Measurements from ENCODE around the gene AUTS2.

Gene AUTS2

DNA sequence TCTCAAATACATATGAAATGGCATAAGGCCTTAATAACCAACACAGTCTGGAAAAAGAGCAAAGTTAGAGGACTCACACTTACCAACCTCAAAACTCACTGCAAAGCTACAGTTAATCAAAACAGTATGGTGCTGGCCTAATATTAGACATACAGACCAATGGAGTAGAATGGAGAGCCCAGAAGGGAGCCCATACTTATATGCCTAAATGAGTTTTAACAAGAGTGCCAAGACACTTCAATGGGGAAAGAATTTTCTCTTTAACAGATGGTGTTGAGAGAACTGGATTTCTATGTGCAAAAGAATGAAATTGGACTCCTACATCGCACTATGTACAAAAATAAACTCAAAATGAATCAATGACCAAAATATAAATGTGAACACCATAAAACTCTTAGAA is 522.6 kb downstream of the AUTS2 start:
- Mint-ChIP-seq H3K27me3 (no peaks in the 10 kb centered on the region), H3K27ac (no peak overlapping the region), H3K9me3 (peaks cover 24% of the 10 kb centered on the region), H3K4me1 (ENCODE audit: low read depth) (no peaks in the 10 kb centered on the region), H3K36me3 (ENCODE audit: low read depth) (no peaks in the 10 kb centered on the region), H3K4me3 (no peak overlapping the region)
- no peak for DNase-seq

DNA sequence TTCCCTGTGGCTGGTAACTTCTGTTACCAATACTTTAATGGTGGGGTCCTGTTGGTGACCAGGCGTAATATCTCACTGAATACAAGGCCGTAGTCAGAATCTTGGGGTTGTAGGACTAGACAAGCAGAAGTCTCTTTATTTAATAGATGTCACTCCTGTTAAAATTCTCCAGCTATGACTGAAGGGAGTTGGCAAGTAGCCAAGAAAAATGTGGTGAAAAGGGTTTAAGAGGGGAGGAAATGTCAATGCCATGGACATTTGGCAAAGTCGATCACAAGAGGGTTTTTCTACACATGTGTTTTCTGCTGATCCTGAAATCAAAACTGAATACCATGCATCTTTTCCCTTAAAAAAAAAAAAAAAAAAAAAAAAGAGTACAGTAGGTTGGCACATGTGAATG is 533.5 kb downstream of the AUTS2 start:
- no peaks in the 10 kb centered on the region for H3K27me3 Mint-ChIP-seq
- no peaks in the 10 kb centered on the region for H3K4me1 Mint-ChIP-seq (ENCODE audit: low read depth)
- no peak overlapping the region for H3K4me3 Mint-ChIP-seq
- H3K27ac Mint-ChIP-seq, result no peak overlapping the region
- DNase-seq, result no peak
- no peaks in the 10 kb centered on the region for H3K36me3 Mint-ChIP-seq (ENCODE audit: low read depth)
- H3K9me3 Mint-ChIP-seq, result no peaks in the 10 kb centered on the region

DNA sequence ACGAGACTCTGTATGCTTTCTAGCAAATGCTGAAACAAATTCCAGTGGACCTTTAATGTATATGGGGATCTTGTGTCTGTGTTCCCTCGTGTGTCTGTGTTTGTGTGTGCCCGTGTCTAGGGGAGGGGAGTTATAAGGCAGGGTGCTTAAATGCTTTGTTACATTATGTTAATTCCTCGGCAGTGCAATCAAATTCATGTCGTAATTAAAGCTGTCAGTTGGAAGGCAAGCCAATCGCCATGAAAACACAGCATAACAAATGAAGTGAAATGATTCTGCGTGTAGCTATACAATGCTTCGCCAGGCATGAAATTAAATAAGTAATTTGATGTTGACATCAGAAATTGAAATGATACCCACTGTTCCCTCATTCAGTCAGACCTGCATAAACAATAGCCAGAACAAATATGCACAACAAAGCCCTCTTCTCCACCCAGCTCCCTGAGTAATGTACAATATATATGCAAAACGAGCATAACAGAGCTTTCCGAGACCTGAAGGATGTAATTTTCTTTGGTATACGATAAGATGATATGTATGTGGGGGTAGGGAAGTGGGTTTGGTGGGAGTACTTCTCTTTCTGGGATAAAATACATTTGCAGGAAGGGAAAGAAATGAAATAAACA is 534.1 kb downstream of the AUTS2 start:
- Mint-ChIP-seq H3K27ac (no peak overlapping the region), H3K36me3 (ENCODE audit: low read depth) (no peaks in the 10 kb centered on the region), H3K4me1 (ENCODE audit: low read depth) (no peaks in the 10 kb centered on the region)

DNA sequence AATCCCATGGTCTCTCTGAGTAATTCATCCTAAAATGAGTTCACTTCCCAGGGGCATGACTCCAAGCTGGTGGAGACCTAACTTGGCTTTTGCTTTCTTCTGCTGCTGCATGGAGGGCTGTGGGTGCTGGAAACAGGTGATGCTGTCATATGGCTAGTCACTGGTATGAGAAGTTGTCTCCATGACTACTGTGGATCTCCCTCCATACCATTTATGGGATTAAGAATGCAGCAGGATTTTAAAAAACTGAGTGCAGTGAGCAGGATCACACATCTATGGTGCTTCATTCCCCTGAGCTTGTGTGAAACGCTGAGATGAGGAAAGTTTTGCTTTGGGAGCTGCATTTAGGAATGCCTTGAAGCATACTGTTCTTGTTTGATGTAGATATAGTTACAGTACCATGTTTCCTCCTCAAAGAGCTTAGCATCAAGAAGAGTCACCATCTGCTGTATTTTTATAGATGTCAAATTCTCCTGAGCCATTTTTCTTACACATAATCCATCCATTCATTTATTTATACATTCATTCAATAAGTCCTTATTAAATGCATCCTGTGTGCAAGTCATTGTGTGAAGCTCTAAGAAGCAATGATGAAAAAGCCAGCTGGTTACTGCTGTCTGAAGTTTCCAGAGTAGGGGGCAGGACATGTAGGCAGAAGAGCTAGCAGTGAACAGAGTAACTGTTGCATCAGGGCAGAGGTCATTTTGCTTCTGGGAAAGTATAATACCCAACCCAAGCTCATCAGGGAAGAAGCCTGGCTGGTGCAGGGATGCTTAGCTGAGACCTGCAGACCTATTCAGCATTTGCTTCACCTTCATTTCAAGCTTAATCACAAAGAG is 534.8 kb downstream of the AUTS2 start:
- no peak overlapping the region for H3K4me3 Mint-ChIP-seq
- no peak for DNase-seq
- no peaks in the 10 kb centered on the region for H3K4me1 Mint-ChIP-seq (ENCODE audit: low read depth)
- H3K9me3 Mint-ChIP-seq, result no peaks in the 10 kb centered on the region
- no peaks in the 10 kb centered on the region for H3K27me3 Mint-ChIP-seq
- H3K27ac Mint-ChIP-seq, result no peak overlapping the region
- no peaks in the 10 kb centered on the region for H3K36me3 Mint-ChIP-seq (ENCODE audit: low read depth)

More for the DNA sequence above, 534.1 kb downstream of the AUTS2 start:
- DNase-seq, result no peak
- H3K27me3 Mint-ChIP-seq, result no peaks in the 10 kb centered on the region
- H3K4me3 Mint-ChIP-seq, result no peak overlapping the region
- H3K9me3 Mint-ChIP-seq, result no peaks in the 10 kb centered on the region

DNA sequence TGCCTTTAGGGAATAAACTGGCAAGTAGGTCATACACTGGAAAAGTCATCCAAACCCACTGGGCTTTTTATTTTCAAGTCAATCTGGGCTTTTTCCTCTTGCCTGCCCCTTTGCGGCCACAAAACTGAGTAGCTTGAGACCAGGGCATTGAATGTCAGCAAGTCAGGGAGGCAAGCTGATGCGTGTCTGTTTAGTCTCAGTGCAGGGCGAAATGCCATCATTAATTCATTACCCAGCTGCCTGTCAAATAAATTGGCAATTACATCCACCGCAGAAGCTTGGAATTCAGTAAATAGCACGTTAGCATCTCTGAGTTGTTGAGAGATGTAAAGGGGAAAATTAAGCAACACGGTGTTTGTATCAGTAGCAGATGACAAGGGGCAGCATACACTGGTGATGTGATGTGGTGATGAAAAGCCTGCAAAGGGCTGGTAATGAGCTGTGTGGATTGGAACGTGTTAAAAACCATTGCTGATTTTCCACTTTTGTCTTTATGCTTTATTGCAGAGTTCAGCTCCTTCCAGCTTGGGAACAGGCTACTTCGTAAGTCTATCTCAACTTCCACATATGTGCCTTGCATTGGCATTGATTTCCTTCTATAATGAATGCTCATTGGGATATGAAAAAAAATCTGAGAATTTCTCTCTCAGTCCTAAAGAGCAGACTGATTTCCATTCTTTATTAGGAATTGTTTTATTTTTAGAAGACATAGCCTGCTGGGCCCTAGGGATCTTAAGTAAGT is 535.9 kb downstream of the AUTS2 start:
- Mint-ChIP-seq H3K36me3 (ENCODE audit: low read depth) (no peaks in the 10 kb centered on the region), H3K27me3 (peaks cover 3% of the 10 kb centered on the region), H3K9me3 (no peaks in the 10 kb centered on the region), H3K4me3 (no peak overlapping the region), H3K4me1 (ENCODE audit: low read depth) (no peaks in the 10 kb centered on the region), H3K27ac (no peak overlapping the region)
- DNase-seq, result no peak

DNA sequence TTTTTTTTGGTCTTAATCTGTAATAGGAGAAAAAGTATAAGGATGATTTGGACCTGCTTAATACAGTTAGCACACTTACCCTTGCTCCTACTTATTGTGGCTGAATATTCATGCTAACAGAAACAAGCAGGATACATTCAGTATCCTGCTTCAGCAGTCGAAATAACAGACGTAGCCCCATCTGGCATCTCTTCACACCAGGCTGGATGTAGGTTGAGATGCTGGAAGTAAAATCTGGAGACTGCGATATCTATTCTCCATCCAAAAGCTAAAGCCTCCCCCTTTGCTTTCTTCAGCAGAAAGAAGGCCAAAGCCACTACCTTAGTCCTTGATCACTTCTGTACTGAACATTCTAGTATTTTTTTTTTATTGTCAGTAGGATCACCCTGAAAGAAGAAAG is 537.4 kb downstream of the AUTS2 start:
- Mint-ChIP-seq H3K27ac (no peak overlapping the region), H3K4me1 (ENCODE audit: low read depth) (no peaks in the 10 kb centered on the region), H3K27me3 (peaks cover 3% of the 10 kb centered on the region), H3K4me3 (no peak overlapping the region), H3K36me3 (ENCODE audit: low read depth) (no peaks in the 10 kb centered on the region), H3K9me3 (no peaks in the 10 kb centered on the region)
- DNase-seq, result no peak

DNA sequence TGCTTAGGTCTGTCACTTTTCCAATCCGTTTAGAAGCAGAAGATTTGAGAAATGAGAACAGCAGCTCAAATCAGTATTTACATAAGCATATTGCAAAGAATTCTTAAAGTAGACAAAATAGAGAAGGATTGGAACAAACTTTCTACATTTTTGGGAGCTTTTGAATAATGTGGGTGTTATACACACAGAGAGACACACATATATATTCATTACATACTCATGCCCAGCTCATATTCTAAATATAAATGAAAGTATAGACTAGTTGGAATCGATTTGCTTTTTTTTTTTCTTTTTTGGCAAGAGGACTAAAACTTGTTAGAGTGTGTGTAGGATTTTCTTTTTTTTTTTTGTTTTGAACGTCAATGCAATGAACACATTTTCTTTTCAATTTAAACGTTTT is 538.9 kb downstream of the AUTS2 start:
- no peak for DNase-seq
- no peaks in the 10 kb centered on the region for H3K4me1 Mint-ChIP-seq (ENCODE audit: low read depth)
- H3K9me3 Mint-ChIP-seq, result no peaks in the 10 kb centered on the region
- no peak overlapping the region for H3K4me3 Mint-ChIP-seq
- H3K27me3 Mint-ChIP-seq, result peaks cover 8% of the 10 kb centered on the region
- no peaks in the 10 kb centered on the region for H3K36me3 Mint-ChIP-seq (ENCODE audit: low read depth)
- H3K27ac Mint-ChIP-seq, result no peak overlapping the region

DNA sequence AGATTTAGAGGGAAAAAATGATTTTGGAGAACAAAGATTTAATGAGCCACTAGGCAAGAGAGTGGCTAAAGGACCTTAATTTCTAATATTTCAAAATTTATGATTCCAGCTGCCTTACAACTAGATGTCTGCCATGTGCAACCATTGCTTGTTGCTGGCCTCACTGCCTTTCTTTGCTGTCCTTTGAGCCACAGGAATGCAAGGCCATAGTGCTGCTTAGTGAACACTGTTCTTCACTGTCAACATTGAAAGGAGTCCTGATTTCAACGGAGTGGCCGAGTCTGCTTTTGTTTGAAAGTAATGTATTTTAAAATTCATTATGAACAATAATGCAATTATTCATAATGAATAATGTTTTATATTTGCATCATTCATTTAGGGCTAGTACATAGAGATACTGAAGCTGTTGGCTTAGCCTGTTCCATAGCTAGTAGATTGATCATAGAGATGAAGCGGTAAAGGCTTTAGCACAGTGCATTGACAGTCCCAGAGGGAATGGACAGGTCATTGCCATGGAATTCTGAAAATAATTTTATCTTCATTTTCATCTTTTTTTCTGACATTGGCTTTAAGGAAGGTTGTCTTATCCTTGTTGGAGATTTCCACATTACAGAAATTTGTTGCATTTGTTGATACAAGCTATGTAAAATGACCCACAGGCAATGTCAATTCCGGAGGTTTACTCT is 544.1 kb downstream of the AUTS2 start:
- Mint-ChIP-seq H3K4me3 (no peak overlapping the region), H3K9me3 (no peaks in the 10 kb centered on the region), H3K27me3 (peaks cover 8% of the 10 kb centered on the region), H3K36me3 (ENCODE audit: low read depth) (no peaks in the 10 kb centered on the region), H3K4me1 (ENCODE audit: low read depth) (no peaks in the 10 kb centered on the region), H3K27ac (no peak overlapping the region)
- DNase-seq, result no peak

DNA sequence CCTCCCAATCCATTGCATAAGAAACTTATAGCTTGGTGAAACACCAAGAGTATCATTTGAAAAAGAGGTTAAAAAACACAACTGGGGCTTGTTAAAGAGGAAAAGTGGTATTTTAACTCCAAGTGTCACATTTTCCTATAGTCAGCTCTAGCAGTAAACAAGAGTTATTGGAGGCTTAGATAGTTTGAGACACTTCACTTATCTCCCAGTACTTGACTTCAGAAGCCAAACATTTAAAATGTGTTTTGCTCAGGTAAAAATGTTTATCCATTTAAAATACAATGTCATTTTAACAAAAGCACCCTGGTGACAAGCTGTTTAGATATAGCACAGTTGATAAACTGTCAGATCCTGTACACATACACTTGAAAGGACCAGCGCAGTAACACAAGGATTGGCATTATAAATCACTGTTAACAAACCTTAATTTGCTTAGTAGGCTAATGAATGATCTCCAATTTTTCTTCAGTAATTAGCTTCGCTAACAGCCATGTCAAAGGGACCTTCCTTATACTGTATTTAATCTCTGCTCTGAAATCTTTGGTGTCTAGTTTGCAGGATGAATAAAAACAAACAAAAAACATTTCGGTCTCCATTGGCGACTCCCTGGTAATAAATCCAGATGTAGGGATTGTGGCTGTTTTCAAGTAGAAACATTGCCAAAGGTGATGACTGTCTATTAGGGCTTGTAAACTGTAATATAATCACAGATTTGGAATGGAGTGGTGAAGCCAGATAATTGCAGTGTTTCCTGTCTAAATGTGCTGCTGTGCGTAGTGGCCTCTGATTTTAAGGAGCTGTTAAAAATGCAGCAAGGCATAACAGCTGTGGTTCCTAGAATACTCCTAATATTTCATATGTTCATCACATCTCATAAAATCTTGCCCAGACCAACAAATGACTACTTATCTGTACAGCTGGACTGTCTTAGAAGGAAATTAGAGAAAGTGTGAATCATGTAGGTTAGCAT is 545.1 kb downstream of the AUTS2 start:
- H3K4me3 Mint-ChIP-seq, result no peak overlapping the region
- DNase-seq, result no peak
- H3K9me3 Mint-ChIP-seq, result no peaks in the 10 kb centered on the region
- H3K27ac Mint-ChIP-seq, result no peak overlapping the region
- peaks cover 7% of the 10 kb centered on the region for H3K27me3 Mint-ChIP-seq
- no peaks in the 10 kb centered on the region for H3K4me1 Mint-ChIP-seq (ENCODE audit: low read depth)
- no peaks in the 10 kb centered on the region for H3K36me3 Mint-ChIP-seq (ENCODE audit: low read depth)

DNA sequence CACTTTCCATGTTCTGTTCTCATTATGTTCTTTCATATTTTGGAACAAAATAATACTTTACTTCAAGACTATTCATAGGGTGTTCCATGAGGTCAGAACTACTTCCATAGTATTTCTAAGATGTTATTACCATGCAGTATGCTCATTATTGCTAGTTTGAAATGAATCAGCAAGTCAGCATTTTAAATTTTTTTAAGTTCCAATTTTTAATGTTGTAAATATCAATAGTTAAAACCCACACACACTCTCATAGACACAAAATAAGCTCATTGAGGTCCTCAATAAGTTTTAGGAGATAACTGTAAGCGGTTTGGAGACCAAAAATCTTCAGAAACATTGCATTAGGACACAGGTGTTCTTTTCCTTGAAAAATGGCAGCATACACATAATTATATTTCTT is 550.7 kb downstream of the AUTS2 start:
- no peak for DNase-seq
- Mint-ChIP-seq H3K27me3 (no peaks in the 10 kb centered on the region), H3K27ac (no peak overlapping the region), H3K4me1 (ENCODE audit: low read depth) (no peaks in the 10 kb centered on the region), H3K4me3 (no peak overlapping the region), H3K9me3 (no peaks in the 10 kb centered on the region), H3K36me3 (ENCODE audit: low read depth) (no peaks in the 10 kb centered on the region)

DNA sequence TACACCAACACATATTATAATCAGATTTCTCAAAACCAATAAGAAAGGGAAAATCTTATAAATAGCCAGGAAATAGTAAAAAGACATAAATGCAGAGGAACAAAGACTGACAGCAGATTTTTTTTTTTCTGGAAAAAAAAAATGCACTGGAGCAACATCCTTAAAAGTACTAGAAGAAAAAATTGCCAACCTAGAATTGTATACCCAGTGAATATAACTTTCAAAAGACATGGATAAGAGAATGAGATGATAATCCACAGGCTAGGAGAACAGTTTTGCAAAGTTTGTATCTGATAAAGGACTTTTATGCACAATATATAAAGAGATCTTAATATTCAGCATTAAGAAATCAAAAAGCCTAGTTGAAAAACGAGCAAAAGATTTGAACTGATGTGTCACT is 554.0 kb downstream of the AUTS2 start:
- Mint-ChIP-seq H3K4me3 (no peak overlapping the region), H3K9me3 (no peaks in the 10 kb centered on the region), H3K27ac (no peak overlapping the region), H3K36me3 (ENCODE audit: low read depth) (no peaks in the 10 kb centered on the region), H3K27me3 (no peaks in the 10 kb centered on the region), H3K4me1 (ENCODE audit: low read depth) (no peaks in the 10 kb centered on the region)
- no peak for DNase-seq

DNA sequence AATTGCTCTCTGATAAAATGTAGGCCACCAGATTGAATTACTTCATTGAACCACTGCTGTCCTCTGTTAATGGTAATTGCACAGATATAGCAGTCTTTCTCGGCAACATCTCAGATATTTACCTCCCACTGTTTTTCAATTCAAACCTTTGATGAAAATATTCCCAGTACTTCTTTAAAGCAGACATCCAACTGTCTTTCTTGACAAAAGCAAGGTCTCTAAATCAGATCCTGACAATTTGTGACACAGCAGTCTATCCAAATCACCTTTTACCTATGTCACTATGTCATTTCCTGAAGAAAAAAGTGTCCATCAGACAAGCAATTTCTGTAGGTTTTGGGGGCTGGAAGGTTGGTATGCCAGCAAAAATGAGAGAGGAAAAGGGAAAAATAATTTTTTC is 555.7 kb downstream of the AUTS2 start:
- Mint-ChIP-seq H3K4me1 (ENCODE audit: low read depth) (no peaks in the 10 kb centered on the region), H3K27ac (no peak overlapping the region), H3K36me3 (ENCODE audit: low read depth) (no peaks in the 10 kb centered on the region), H3K27me3 (no peaks in the 10 kb centered on the region), H3K9me3 (no peaks in the 10 kb centered on the region), H3K4me3 (no peak overlapping the region)
- DNase-seq, result no peak

DNA sequence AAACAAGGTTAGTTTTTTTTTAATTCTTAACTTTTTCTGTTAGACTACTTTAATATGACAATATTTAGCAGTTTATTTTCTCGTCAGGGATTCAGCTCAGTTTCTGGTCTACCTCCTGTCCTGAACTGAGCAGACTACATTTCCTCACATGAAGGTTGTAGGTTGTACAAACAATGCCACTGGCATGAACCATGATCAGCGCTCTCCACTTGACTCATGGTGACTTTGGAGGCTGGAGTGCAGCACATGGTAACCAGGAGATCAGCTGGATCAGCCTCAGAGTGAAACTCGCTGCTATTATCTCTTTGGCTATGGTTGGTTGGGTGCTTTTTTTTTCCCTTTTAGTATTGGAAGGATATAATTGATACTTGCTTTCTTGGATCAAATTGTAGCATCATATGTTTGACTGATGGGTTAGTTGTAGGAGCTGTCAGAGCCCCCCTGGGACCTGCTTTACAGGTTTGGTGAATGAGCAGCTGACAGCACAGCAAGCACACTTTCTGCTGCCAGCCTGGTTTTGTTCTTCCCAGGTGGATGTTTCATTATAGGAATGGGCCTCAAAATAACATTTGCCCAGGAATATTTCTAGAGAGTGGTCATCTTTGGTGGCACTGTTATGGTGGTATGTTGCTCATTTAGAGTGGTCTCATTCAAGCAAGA is 556.4 kb downstream of the AUTS2 start:
- DNase-seq, result no peak
- Mint-ChIP-seq H3K9me3 (no peaks in the 10 kb centered on the region), H3K4me3 (no peak overlapping the region), H3K27ac (no peak overlapping the region), H3K27me3 (no peaks in the 10 kb centered on the region), H3K36me3 (ENCODE audit: low read depth) (no peaks in the 10 kb centered on the region), H3K4me1 (ENCODE audit: low read depth) (no peaks in the 10 kb centered on the region)

All from activated T-cell treated with anti-CD3 and anti-CD28 coated beads, Interleukin-2, amount 50 U/mL, for 24 hours (primary cell).